Gastroesophageal sphincter (tissue), 3 donors: ENCODE results near the gene KCNMA1.

Experiments
- CTCF ChIP-seq, 4 experiments: fragments of 200-600 bp in 2 of 4; fragments of 450-650 bp in 2 of 4; sonication (generic) in 1 of 4; IDR thresholded peaks; one replicate each; pipeline ENCODE4 v1.5.1; 2017 to 2019; ENCODE audit warnings: antibody characterized with exemption in 4 of 4, mild to moderate bottlenecking in 2 of 4, moderate library complexity in 2 of 4
- POLR2A ChIP-seq, 2 donors: fragments of 450-650 bp; IDR thresholded peaks; one replicate each; pipeline ENCODE4 v1.6.1; 2017; ENCODE audit warnings: antibody characterized with exemption in 2 of 2, mild to moderate bottlenecking in 2 of 2, moderate library complexity in 1 of 2

GRCh38 chr10:77031531-77032187 lies 605.9 kb downstream of the KCNMA1 start:
- TF ChIP-seq CTCF (IDR thresholded peaks at IDR 0.05) (no peak), POLR2A (IDR thresholded peaks at IDR 0.05) (no peak)
